H9 (cell line): ENCODE results near the gene CC2D1A. TPM values are rescaled to one million over a fixed set of nuclear protein-coding genes. Genes with fewer than 3 reads are reported as not detected.

Source experiments
- DNase-seq: peaks from one replicate; pipeline ENCODE4 v3.0.0-alpha.2; 2017
- H2AFZ ChIP-seq: one replicate; pipeline ENCODE4 v1.6.1; 2013; ENCODE audit warnings: mild to moderate bottlenecking, low read length, control low read depth, moderate library complexity
- H2AK5ac ChIP-seq: 2 replicates; pipeline ENCODE4 v1.6.1; 2013; ENCODE audit warnings: low read length, control low read depth, mixed read lengths; ENCODE audit not compliant: insufficient read length
- H2BK120ac ChIP-seq: one replicate; pipeline ENCODE4 v1.6.1; 2013; ENCODE audit warnings: low read depth, mild to moderate bottlenecking, low read length, control low read depth, inconsistent platforms; ENCODE audit not compliant: poor library complexity, severe bottlenecking
- H2BK12ac ChIP-seq: 2 replicates; pipeline ENCODE4 v1.6.1; 2013; ENCODE audit warnings: low read length, control low read depth, mixed read lengths, low read depth; ENCODE audit not compliant: insufficient read length
- H2BK15ac ChIP-seq: 2 replicates; pipeline ENCODE4 v1.6.1; 2013; ENCODE audit warnings: low read depth, low read length, control low read depth
- H2BK20ac ChIP-seq: one replicate; pipeline ENCODE4 v1.6.1; 2013; ENCODE audit warnings: low read depth, mild to moderate bottlenecking, low read length, control low read depth, inconsistent platforms; ENCODE audit not compliant: poor library complexity, severe bottlenecking
- H2BK5ac ChIP-seq: 2 replicates; pipeline ENCODE4 v1.6.1; 2013; ENCODE audit warnings: low read length, control low read depth, mixed read lengths; ENCODE audit not compliant: insufficient read length
- H3K14ac ChIP-seq: 2 replicates; pipeline ENCODE4 v1.6.1; 2013; ENCODE audit warnings: low read length, control low read depth; ENCODE audit not compliant: insufficient read depth
- H3K18ac ChIP-seq: 2 replicates; pipeline ENCODE4 v1.6.1; 2013; ENCODE audit warnings: low read depth, mild to moderate bottlenecking, mixed read lengths, low read length, control low read depth; ENCODE audit not compliant: insufficient read length
- H3K23ac ChIP-seq: 2 replicates; pipeline ENCODE4 v1.6.1; 2013; ENCODE audit warnings: low read length, control low read depth, mixed read lengths, low read depth; ENCODE audit not compliant: insufficient read length
- H3K23me2 ChIP-seq: 2 replicates; pipeline ENCODE4 v1.6.1; 2013; ENCODE audit warnings: low read depth, mild to moderate bottlenecking, mixed read lengths, low read length, control low read depth; ENCODE audit not compliant: insufficient read length, poor library complexity, severe bottlenecking
- H3K27ac ChIP-seq: 2 replicates; pipeline ENCODE4 v1.5.1; 2013; ENCODE audit warnings: low read length, control low read depth, mixed read lengths, low read depth; ENCODE audit not compliant: insufficient read length
- H3K27me3 ChIP-seq: 2 replicates; pipeline ENCODE4 v1.6.1; 2013; ENCODE audit warnings: low read length, control low read depth, inconsistent platforms; ENCODE audit not compliant: insufficient read depth
- H3K4ac ChIP-seq: 2 replicates; pipeline ENCODE4 v1.6.1; 2013; ENCODE audit warnings: low read depth, mild to moderate bottlenecking, control low read depth, inconsistent platforms, low read length, moderate library complexity
- H3K4me1 ChIP-seq: 2 replicates; pipeline ENCODE4 v1.6.1; 2013; ENCODE audit warnings: low read length, control low read depth, inconsistent platforms; ENCODE audit not compliant: insufficient read depth
- H3K4me2 ChIP-seq: 2 replicates; pipeline ENCODE4 v1.6.1; 2013; ENCODE audit warnings: low read length, control low read depth, mixed read lengths; ENCODE audit not compliant: insufficient read length, insufficient read depth
- H3K56ac ChIP-seq: 2 replicates; pipeline ENCODE4 v1.6.1; 2013; ENCODE audit warnings: low read depth, mild to moderate bottlenecking, mixed read lengths, low read length, control low read depth; ENCODE audit not compliant: insufficient read length
- H3K79me1 ChIP-seq: 2 replicates; pipeline ENCODE4 v1.6.1; 2013; ENCODE audit warnings: low read depth, mild to moderate bottlenecking, moderate library complexity, low read length, control low read depth, inconsistent platforms; ENCODE audit not compliant: insufficient read depth, poor library complexity, severe bottlenecking
- H3K79me2 ChIP-seq: 2 replicates; pipeline ENCODE4 v1.6.1; 2013; ENCODE audit warnings: low read length, control low read depth, inconsistent platforms; ENCODE audit not compliant: insufficient read depth
- H3K9ac ChIP-seq: 2 replicates; pipeline ENCODE4 v1.6.1; 2013; ENCODE audit warnings: low read length, control low read depth, mixed read lengths; ENCODE audit not compliant: insufficient read length; ENCODE audit errors: extremely low read depth
- H3K9me3 ChIP-seq: one replicate; pipeline ENCODE4 v1.6.1; 2013; ENCODE audit warnings: low read depth, low read length, inconsistent platforms; ENCODE audit not compliant: control insufficient read depth
- H3T11ph ChIP-seq: one replicate; pipeline ENCODE4 v1.6.1; 2013; ENCODE audit warnings: mild to moderate bottlenecking, low read length, control low read depth, inconsistent platforms
- H4K20me1 ChIP-seq: one replicate; pipeline ENCODE4 v1.6.1; 2013; ENCODE audit not compliant: control insufficient read depth, insufficient read length, insufficient read depth
- H4K5ac ChIP-seq: 2 replicates; pipeline ENCODE4 v1.6.1; 2013; ENCODE audit warnings: low read depth, mild to moderate bottlenecking, mixed read lengths, low read length, control low read depth; ENCODE audit not compliant: insufficient read length
- H4K8ac ChIP-seq: replicated peaks from 2 replicates; pipeline ENCODE4 v1.6.1; 2013; ENCODE audit warnings: low read length, control low read depth, mixed read lengths, low read depth; ENCODE audit not compliant: insufficient read length
- H4K91ac ChIP-seq: 2 replicates; pipeline ENCODE4 v1.6.1; 2013; ENCODE audit warnings: low read depth, mild to moderate bottlenecking, moderate library complexity, mixed read lengths, low read length, control low read depth; ENCODE audit not compliant: insufficient read length
- H3K27ac Mint-ChIP-seq, 3 experiments: 2 replicates in 2 of 3; 3 replicates in 1 of 3; pipeline ENCODE4 v1.8.0; 2020 to 2021; ENCODE audit warnings: mixed read lengths in 3 of 3, mild to moderate bottlenecking in 1 of 3, moderate library complexity in 1 of 3
- H3K27me3 Mint-ChIP-seq: 2 replicates; pipeline ENCODE4 v1.8.0; 2021; ENCODE audit warnings: low read depth, mild to moderate bottlenecking, moderate library complexity, mixed read lengths
- H3K36me3 Mint-ChIP-seq, 3 experiments: 2 replicates in 2 of 3; 3 replicates in 1 of 3; pipeline ENCODE4 v1.8.0; 2020 to 2021; ENCODE audit warnings: low read depth in 3 of 3, mixed read lengths in 3 of 3; ENCODE audit not compliant: insufficient read depth in 1 of 3
- H3K4me1 Mint-ChIP-seq, 2 experiments: 2 replicates each; pipeline ENCODE4 v1.8.0; 2020; ENCODE audit warnings: mixed read lengths in 2 of 2
- H3K4me3 Mint-ChIP-seq, 2 experiments: 2 replicates in 1 of 2; 3 replicates in 1 of 2; pipeline ENCODE4 v1.8.0; 2020 to 2021; ENCODE audit warnings: mild to moderate bottlenecking in 2 of 2, mixed read lengths in 2 of 2, moderate library complexity in 1 of 2
- H3K9me3 Mint-ChIP-seq, 2 experiments: 2 replicates in 1 of 2; 3 replicates in 1 of 2; pipeline ENCODE4 v1.8.0; 2020; ENCODE audit warnings: mild to moderate bottlenecking in 2 of 2, mixed read lengths in 2 of 2, moderate library complexity in 1 of 2
- CTCF ChIP-seq: fragments of 200-600 bp; sonication (generic); conservative IDR thresholded peaks from 3 replicates; pipeline ENCODE4 v1.8.0; 2021; ENCODE audit warnings: antibody characterized with exemption, mild to moderate bottlenecking
- WGBS: extraction: QIAGEN DNeasy Blood & Tissue Kit; methylation state at CpG from one replicate; pipeline ENCODE4 v1.1.7; 2013; ENCODE audit warnings: missing lambda C conversion rate, low lambda C conversion rate, mixed read lengths; ENCODE audit not compliant: insufficient read length; ENCODE audit errors: extremely low coverage; 5-methylcytosine and 5-hydroxymethylcytosine counted together
- total RNA-seq: library from RNA; stranded (reverse); gene quantifications from 2 replicates; pipeline ENCODE4 v1.2.1, GENCODE V29; 2021

The CC2D1A gene
- total RNA-seq, 1 experiment from 2014 or later = 48.5 TPM

- Histone ChIP-seq H4K5ac (no peak overlapping the region), H3K9me3 (no peaks in the 10 kb centered on the region), H2BK120ac (no peak overlapping the region), H2BK12ac (no peak overlapping the region), H3K4me1 (no peaks in the 10 kb centered on the region), H3K27me3 (no peaks in the 10 kb centered on the region), H3K4me2 (no peak overlapping the region), H2BK20ac (no peak overlapping the region), H4K8ac (no peak overlapping the region), H3K14ac (no peak overlapping the region), H2AK5ac (no peak overlapping the region), H3K79me1 (no peaks in the 10 kb centered on the region), H3K18ac (no peak overlapping the region), H2AFZ (no peak overlapping the region), H2BK5ac (no peak overlapping the region), H2BK15ac (no peak overlapping the region), H3K56ac (no peak overlapping the region), H3T11ph (no peak overlapping the region), H3K4ac (no peak overlapping the region), H3K23ac (no peak overlapping the region), H3K9ac (no peak overlapping the region), H3K79me2 (no peaks in the 10 kb centered on the region), H3K27ac (no peak overlapping the region), H4K20me1 (no peaks in the 10 kb centered on the region), H3K23me2 (no peaks in the 10 kb centered on the region), H4K91ac (no peak overlapping the region)
- Mint-ChIP-seq H3K4me1 (peaks cover 4 to 6% of the 10 kb centered on the region in 2 experiments; a peak in 3 of 4 replicates), H3K27ac (no peak overlapping the region), H3K4me3 (no peak overlapping the region), H3K27me3 (no peaks in the 10 kb centered on the region), H3K36me3 (peaks cover 15 to 45% (median 28%) of the 10 kb centered on the region in 3 experiments; a peak in 6 of 7 replicates), H3K9me3 (no peaks in the 10 kb centered on the region)
- peak; percentile 30 for DNase-seq
- WGBS = no CpG with 5 or more reads among the region's 20 CpGs
- no peak for TF ChIP-seq CTCF
These were observed 60.1 kb downstream of the CC2D1A start for GRCh38 chr19:13965926-13966683.
